AG10803 (cell line): ENCODE results near the gene TMEM178B.
"Not testable (repeated sequence)": the region's sequence is repeated elsewhere in the genome, so short reads cannot be mapped to it uniquely, and the experiment has no call there.

Source experiments
- DNase-seq: peaks from one replicate; pipeline ENCODE4 v3.0.0; 2010; ENCODE audit warnings: low read depth
- H3K4me3 ChIP-seq: 2 replicates; pipeline ENCODE4 v1.5.1; 2011; ENCODE audit warnings: mild to moderate bottlenecking, low read length, control low read depth
- CTCF ChIP-seq: conservative IDR thresholded peaks from 2 replicates; pipeline ENCODE4 v1.5.1; 2011; ENCODE audit warnings: mild to moderate bottlenecking, low read length, control low read depth, inconsistent platforms

The TMEM178B gene

DNA sequence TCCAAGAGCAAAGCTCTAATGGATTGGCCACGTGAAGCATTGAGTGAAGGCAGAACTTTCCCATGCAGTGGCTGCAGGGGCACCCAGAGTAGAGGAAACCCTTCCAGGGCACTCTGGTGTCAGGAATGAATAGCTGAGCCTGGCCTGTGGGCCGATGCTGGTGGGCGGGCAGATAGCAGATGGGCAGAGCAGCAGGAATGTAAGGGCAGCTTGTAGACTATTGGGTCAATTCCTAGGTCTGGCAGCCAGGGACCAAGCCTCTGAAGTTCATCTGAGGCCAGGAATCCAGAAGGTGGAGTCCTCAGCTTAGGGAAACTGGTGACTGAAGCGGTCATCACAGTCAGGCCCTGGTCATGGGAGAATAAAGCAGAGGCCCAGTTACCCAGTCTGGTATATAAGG lies 115.4 kb downstream of the TMEM178B start:
- H3K4me3 ChIP-seq = no peak overlapping the region
- TF ChIP-seq CTCF = no peak
- DNase-seq = no peak

GRCh38 chr7:141190495-141190894 lies 116.6 kb downstream of the TMEM178B start:
- TF ChIP-seq CTCF = no peak
- no peak for DNase-seq

DNA sequence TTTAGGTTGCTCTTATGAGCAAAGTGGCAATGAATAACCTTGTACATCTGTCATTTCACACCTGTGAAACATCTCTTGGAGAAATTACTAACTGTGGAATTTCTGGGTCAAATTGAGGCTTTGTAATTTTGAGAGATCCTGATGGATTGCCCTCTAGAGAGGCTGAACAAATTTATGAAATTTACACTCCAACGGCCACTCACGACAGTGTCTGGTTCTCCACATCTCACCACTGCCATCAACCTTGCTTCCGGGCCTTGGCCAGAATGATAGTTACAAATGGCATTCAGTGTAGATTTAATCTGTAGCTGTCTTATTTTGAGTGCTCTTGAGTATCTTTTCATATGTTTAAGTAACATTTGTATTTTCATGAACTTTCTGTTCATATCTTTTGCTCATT lies 117.4 kb downstream of the TMEM178B start:
- no peak for DNase-seq
- no peak for TF ChIP-seq CTCF
- no peak overlapping the region for H3K4me3 ChIP-seq

More at GRCh38 chr7:141190495-141190894, 116.6 kb downstream of the TMEM178B start:
- H3K4me3 ChIP-seq = no peak overlapping the region

DNA sequence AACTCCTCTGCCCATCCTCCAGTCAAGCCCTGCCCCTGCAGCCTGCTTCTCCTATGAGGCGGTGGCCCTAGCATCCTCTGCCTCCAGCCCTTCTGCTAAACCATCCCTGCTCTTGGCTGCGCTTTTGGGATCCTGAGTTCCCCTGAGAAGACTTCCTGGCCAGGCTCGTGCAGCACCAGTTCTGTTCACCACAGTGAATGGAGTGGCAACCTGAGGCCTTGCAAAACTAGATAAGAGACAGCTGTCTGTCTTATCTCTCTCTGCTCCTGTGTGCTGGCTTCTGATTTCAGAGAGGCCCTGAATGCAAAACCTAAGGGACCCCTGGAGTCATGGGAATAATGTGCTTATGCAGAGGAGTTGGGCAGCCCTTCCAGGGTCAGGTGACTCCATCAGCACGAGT lies 119.2 kb downstream of the TMEM178B start:
- no peak for DNase-seq
- H3K4me3 ChIP-seq = no peak overlapping the region
- TF ChIP-seq CTCF = no peak

GRCh38 chr7:141195722-141196121 lies 121.9 kb downstream of the TMEM178B start:
- not testable (repeated sequence) for H3K4me3 ChIP-seq, DNase-seq

DNA sequence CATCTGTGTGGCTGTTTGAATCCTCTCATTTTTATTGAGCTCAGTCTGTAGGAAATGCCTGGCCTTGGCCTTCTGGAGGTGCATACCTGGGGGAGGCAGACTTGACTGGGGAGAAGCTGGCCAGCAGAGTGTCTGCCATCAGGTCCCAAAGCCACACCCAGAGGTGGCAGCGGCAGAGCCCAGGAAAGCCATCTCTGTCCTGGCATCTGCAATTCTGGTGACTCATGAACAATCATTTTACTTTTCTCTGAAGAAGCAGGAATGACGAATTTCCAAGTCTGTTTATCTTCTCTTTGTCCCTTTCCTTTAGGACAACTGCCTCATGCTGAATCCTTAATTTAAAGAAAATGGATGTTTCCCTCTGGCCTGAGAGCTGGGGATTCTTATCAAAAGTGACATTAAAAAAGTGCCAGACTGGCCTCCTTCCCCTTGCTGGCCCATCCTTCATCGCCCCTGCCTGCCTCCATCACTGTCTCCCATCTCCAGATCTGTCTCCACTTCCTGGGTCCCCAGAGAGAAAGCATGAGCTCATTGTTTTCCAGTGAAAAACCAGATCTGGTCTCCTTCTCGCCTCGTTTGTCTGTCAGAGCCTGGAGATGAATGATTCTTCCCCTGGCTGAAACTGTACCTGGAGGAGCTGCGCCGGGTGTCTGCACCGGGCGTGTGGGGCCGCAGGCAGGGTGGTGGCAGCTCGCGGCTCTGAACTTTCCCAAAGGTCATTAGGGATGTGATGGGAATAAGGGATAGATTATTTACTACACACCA lies 124.5 kb downstream of the TMEM178B start:
- no peak overlapping the region for H3K4me3 ChIP-seq
- no peak for DNase-seq
- TF ChIP-seq CTCF = no peak

- DNase-seq = no peak
- no peak for TF ChIP-seq CTCF
- no peak overlapping the region for H3K4me3 ChIP-seq
Observed at GRCh38 chr7:141200191-141201108, 126.6 kb downstream of the TMEM178B start.
